ENCODE results near the gene DDRGK1.

The DDRGK1 gene

DNA sequence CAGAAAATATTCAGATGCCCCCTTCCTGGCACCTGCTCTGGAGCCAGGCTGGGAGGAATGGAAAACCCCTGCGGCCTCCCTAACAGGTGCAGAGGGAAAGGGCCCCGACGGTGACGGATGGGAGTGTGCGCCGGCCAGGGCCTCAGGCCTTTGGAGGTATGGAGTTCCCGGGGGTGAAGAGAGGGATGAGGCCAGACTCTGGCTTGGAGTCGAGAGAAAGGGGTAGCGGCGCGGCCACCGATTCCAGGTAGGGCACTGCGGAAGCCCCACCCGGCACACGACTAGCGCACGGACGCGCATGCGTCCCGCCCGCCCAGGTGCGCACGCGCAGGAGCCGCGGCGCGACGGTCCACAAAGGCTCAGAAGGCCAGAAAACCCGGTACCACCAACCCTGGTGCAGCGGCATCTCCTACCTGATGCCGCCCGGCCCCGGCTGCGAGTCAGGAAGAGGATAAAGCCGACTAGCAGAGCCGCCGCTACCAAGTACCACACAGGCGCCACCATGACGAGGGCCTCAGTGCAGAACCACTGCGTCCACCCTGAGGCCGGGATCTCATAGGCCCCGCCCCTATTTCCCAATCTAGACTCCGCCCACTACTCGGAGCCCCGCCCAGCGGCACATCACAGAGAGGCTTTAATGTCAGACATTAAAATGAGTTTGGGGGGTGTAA, at the start of gene DDRGK1:
Gene DDRGK1 (minus strand): TSS at position 559 of the 671 bp plus-strand sequence. CDS start 55 bp downstream, at position 504.
- DNase-seq, result peak; percentile 88

DNA sequence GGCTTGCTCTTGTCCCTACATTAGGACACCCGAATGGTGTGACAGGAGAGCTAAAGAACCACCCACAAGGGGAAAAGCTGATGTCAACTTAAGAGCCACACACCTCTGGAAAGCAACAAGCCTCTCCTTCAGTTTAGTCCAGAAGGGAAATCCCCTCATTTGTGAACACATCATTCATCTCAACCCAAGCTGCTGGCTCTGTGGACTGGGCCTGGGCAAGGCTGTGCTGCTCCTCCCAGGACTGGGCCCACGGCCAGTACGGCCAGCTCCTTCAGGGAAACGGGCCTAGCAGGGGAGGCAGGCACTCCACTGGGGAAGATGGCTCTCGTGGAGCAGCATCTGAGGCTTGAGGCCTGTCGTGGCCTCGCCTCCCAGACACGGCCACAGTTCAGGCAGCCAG, 47.3 kb upstream of the DDRGK1 start:
- DNase-seq, result no peak

DNA sequence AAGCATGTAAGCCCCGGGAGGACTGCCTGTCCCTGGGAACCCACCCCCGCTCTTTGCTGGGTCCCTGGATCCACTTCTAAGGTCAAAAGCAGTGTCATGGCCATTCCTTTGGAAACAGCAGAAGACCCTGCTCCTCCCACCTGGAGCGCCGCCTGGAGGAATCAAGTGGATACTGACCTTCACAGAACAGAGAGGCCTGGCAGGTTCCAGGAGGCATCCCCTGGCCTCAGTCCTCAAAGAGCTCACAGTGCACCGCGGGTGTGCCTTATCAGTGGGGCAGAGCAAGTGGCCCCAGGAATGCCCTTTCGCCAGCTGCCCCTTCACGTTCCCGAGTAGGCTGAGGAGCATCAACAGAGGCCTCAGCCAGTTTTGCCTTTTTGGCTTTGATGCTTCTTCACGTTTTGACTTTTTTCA, 45.6 kb upstream of the DDRGK1 start:
- peak; percentile 46 for DNase-seq

DNA sequence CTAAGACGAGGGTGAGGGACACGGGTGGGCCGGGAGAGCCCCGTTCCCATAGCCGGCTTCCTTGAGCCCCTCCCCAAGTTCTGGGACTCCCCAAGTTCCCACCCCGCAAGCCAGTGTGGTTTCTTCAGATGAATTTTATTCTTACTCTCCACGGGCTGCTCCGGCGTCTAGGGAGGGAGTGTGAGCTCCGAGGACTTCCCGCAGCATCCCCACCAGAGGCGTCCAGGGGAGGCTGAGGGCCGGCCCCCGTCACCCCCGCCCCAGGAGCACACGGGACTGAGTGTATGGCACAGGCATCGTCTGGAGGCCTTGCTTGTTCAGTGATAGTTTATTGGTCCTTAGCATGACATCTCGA, 44.5 kb upstream of the DDRGK1 start:
- DNase-seq, result no peak

DNA sequence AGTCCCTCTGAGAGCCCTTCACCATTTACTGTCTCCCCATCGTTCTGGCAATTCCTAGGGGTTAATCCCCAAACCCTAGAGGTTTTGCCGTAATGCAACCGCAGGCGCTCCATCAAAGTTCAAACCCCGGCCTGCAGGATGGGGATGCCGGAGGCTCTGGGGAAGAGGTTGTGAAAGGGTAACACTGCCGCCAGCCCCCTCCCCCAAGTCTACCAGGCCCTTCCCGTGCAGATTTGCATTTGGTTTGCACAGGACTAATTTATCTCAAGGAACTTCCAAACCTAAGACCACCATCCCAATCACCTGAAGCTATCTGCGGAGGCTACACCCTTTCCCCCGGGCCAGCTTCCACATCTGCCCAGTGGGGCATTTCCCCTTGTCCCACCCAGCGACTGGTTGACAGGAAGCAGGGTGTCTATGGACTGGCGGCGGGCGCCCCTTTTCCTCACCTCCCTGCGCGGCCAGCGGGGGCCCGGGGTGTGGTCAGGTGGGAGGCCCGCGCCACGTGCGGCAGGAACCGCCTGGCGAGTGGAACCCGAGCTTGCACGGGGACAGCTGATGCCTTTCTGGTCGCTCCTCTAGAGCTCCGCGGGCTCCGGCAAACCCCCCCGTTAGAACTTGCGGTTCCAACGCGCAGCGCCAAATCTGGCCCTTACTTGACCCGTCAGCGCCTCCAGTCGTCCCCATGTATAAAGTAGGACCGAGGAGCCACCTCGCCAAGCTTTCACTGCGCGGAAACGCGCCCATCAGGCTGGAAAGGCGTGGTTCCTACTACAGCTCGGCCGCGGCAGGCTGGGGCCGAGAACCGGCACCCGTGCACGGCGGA, 43.9 kb upstream of the DDRGK1 start:
- DNase-seq, result peak; percentile 14

DNA sequence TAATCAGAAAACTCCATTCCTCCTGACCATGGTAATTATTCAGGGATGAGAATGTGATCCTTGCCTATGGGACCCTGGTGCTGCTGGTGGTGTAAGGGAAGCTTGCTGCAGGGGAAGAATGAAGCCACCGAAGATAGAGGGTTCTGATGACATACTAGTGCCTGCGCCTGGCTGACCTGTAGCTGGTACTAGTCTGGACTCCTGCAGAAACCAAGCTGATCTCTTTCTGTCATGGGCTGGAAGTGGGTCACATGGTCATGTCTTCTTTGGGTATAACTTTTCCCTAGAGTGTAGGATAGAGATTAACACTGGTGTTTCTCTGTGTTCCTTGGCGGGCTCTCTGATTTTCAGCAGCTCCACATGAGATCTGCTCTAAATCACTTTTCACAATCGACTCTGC, 43.2 kb upstream of the DDRGK1 start:
- DNase-seq, result no peak

DNA sequence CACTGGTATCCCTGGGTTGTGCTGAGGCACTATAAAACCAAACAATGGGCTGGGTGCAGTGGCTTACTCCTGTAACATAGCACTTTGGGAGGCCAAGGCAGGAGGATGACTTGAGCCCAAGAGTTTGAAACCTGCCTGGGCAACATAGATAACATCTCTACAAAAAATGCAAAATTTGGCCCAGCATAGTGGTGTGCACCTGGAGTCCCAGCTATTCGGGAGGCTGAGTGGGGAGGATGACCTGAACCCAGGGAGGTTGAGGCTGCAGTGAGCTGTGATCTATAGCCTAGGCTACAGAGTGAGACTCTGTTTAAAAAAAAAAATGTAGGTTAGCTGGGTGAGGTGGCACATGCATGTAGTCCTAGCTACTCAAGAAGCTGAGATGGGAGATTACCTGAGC, 42.2 kb upstream of the DDRGK1 start:
- DNase-seq, result no peak

DNA sequence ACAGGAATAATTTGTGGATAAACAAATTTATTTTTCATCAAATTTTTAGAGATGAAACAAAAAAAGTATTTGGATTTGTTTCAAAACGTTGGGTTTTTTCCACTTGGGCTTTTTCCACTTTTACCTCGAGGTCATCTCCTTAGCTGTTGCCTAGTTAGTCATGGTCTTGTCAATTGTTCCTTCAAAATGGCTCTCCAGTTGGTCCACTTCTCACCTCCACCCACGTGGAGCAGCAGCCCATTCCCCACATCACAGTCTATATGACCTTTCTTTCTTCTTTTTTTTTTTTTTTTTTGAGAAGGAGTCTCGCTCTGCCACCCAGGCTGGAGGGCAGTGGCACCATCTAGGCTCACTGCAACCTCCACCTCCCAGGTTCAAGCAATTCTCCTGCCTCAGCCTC, 41.2 kb upstream of the DDRGK1 start:
- no peak for DNase-seq

DNA sequence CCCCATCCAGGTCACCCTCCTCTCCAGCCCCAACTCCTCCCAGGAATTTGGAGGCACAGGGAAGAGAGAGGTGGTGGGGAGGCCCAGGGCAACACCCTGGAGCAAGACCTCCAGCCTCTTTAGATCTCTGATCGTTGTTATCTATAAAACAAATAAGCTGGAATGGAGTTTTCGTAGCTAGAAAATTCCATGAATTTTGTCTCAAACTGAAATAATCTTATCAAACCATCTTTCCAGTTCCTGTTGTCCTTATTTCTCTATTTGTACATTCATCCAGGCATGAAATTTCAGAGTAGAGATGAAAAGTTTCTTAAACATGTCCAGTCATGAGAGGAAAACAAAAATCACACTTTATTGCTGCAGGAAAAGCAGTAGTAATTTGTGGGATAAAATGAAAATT, 40.7 kb upstream of the DDRGK1 start:
- DNase-seq, result no peak

DNA sequence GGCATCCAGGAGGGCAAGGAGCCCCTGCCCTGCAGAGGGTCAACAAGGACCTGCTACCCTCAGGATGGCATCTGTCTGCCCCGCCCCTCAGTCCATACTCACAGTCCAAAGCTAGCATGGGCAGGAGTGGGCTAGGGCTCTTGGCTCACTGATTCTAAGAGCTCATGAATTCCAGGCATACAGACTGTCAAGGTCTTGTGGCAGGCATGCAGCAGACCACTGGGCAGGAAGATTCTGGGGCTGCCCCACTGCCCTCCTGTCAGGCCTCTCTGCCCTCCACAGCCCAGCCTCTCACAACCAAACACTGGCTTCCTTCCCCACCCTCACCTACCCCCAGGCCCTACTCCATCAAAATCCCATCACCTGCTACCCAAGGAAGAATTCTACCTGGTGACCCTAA, 40.1 kb upstream of the DDRGK1 start:
- no peak for DNase-seq

DNA sequence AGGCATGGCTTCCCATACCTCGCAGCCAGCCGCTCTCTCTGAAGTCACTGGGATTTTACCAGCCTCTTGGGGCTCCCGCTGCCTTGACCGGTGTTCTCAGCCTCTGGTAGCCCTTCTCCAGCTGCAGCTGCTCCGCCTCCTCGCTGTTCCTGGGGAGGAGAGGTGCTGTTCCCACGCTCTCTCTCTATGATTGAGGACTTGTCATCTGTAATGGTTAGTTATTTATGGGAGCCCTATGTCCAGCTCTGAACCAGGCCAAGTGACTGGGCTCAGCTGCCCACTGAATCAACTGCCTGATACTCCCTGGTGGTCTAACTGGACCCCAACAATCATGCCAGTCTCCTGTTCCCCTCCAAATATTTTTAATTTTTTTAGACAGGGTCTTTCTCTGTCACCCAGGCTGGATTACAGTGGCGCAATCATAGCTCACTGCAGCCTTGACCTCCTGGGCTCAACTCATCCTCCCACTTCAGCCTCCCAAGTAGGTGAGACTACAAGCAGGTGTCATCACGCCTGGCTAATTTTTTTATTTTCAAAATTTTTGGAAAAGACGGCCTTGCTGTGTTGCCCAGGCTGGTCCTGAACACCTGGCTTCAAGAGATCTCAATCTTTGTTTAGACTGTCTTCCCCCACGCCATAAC, 39.4 kb upstream of the DDRGK1 start:
- DNase-seq, result no peak

DNA sequence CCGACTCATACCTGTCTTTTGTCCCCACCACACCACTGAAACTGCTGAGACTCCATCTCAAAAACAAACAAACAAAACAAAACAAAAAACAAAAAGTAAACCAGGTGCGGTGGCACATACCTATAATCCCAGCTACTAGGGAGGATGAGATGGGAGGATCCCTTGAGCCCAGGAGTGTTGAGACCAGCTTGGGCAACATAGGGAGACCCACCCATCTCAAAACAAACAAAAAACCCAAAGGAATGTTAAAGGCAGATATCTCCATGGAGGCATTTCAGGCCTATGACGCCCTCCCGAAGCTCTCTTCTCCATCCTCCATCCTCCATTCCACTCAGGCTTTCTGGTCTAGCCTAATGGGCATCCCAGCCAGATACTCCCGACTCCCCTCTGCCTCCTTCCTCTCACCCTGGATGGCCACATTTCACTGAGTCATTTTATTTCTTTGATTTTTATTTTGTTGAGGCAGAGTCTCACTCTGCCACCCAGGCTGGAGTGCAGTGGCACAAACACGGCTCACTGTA, 37.8 kb upstream of the DDRGK1 start:
- no peak for DNase-seq

DNA sequence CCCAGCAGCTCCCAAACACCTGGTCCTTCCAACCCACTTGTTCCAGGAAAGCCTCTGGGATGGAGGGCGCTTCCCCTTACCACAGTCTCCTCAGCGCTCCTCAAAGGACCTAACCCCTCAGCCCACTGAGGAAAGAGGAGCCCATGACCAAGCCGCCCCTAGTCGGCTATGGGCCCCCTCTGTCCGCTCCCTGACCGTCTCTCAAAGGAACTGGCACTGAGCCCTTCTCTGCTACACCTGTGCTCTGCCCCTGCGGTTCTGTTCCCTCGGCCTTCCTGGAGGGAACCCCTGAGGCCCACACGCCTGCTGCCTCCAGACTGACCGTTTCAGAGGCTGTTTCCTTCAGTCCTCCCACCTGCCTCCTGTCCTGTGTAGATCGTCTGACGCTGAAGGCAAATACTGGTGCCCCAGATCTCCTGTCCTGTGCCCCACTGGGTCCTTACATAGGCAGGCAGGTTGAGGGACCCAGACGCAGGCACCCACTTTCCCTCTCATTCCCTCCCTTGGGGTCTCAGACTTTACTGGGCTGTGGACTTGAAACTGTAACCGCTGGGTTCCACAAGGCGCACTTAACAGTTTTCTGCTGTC, 36.4 kb upstream of the DDRGK1 start:
- DNase-seq, result no peak

DNA sequence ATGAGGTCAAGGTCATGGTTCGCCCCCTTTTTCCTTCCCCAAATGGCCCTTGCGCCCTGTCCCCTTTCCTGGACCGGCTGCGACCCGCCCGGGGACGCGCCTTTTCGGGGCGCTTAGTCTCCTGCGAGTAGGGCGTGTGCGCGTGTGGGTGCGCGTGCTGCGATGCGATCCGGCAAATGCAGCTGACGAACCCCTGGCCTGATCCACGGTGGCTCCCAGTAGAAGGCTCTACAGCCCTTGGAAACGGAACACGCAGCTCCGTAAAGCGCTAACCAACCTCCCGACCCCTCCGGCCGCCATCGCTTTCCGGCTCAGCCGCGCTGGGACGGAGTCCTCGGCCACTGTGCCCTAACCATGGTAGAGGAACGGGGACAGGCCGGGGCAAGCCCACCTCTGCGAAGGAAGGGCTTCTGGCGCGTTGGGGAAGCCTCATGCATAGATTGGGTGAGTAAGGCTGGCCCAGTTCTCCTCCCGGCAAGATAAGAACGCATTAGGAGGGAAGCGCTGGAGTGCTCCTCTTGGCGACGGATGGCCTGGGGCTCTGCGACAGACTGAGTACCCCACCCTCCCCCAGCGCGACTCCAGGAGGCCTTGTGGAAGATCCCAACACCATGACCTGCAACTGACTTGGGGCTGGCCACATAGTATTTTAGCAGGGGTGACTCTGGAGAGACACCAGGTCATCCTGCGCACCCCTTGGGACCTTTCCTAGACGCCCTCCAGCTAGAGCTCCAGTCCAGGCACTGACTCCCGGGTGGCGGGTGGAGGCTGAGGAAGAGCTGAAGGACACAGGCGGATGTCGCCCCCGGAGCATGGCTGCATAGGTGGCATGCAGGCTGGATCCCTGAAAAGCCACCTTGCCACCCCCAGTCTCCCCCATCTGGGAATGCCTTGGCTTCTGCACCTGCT, 35.6 kb upstream of the DDRGK1 start:
- DNase-seq, result no peak

DNA sequence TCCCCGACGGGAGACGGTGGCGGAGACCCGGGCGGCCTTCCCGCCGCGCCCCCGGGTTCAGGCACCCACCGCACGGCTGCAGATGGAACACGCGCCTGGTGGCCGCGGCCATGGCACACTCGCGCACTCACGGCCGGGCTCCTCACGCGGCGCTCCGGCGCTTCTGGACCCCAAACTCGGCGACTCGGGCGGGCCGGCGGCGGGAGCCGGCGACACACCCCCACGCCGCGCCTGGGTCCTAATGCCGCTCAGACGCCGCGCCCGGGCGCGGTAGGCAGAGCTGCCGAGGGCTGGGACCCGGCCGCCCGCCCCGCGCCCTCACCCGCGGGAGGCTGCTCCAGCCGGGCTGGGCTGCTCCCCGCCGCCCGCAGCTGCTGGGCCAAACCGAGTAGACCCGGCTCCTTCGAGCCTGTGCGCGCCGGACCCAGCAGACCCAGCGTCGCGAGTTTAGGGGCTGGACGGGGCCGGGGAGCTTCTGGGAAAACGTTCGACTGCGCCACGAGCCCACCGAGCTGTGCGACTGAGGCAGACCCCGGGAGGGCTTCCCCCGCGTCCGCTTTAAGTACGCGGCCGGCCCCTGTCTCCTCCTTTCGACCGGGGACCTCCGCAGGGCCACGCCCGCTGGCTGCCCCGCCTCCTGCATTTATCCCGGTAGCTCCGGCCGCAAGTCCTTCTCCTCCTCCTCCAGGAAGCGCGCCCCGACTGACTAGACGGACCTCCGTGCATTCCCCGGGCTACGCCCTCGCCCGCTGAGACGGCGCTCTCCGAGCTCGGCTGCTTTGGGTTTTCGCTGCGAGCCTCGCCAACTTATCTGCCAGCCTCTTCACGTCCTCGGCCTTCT, 34.8 kb upstream of the DDRGK1 start, which contains the start of gene SLC4A11:
Gene SLC4A11 (minus strand): TSS at position 165 of the 841 bp plus-strand sequence. CDS start 53 bp downstream, at position 112.
- peak; percentile 85 for DNase-seq

DNA sequence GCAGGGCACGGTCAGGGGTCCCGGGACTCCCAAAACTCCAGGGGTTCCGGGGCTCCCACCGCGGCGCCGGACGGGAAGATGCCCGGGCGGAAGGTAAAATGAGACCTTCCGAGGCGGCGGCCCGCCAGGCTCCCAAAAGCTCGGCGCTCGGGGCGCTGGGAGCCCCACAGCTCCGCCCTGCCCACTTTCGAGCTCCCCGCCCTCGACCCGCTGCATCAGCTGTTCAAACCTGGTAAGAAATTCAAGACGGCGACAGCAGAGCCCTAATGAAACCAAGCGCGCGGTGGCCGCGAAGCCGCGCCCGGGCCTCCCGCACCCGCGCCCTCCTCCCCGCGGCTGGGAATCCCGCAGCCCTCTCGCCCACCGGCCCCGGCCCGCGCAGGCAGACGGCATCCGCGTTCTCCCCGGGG, 34.1 kb upstream of the DDRGK1 start:
- no peak for DNase-seq

DNA sequence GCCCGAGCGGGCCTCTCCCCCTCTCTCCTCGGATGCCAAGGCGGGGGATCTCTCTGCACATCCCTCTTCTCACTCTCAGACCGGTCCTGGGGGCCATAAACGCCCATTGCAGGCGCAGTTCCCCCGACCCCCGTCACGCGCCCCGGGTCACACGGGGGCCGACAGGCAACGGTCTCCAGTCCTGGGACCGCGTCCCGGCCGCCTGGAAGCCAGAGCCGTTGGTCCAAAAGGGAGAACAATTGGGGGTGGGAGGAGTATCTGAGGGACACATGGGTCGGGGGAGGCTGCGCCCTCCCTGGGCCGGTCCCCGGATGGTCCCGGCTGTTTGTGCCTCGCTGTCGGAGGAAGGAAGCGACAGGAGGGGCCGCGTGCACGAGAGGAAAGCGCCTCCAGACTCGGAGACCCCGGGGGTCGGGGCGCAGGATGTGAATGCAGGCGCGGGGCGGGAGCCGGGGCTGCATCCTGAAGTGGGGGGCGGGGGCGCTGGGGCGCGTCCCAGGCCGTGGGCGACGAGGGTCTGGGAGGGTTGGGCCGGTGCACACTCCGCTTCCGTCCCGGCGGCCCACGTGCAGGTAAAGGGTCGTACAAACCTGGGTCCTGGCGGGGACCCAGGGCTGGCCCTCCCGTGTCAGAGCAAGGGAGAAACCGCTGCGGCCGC, 33.6 kb upstream of the DDRGK1 start:
- DNase-seq, result no peak

DNA sequence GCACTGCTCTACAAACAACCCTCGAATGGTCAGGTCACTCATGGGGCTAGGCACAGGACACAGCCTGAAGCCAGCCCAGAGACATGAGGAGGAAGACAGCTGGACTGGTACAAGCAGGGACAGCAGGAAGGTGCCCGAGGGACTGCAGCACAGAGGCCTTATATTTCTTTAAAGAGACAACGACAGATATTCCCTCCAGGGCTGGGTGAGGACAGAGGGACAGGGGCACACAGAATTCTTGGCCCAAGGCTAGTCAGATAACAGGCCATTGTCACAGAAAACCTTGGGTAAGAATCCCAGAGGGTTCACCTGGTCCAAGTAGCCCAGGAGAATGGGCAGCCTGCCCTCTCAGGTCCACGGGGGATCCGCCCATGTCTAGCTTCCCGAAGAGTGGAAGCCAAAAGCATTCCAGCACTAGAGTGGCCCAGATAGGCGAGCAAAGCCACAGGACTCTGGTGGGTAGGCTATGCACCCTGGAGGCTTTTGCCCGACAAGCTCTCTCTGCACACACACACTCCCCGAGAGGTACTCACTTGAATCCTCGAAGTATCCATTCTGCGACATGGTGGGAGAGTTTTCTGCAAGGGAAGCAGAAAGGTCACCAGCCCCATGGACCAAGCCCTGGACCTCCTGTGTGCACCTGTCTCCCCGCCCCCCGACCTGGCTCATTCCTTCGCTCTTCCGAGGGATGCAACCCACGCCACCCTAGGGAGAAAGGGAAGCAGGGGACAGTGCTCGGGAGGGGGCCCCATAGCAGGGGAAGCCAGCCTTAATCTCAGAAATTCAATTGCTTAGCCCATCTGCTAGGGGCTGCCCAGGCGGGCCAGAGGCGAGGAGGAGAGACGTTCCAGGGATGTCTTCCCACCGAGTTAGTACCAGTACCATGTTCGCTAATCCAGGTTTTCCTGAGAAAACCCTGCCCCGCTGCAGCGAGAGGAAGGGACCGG, 32.8 kb upstream of the DDRGK1 start:
- no peak for DNase-seq

DNA sequence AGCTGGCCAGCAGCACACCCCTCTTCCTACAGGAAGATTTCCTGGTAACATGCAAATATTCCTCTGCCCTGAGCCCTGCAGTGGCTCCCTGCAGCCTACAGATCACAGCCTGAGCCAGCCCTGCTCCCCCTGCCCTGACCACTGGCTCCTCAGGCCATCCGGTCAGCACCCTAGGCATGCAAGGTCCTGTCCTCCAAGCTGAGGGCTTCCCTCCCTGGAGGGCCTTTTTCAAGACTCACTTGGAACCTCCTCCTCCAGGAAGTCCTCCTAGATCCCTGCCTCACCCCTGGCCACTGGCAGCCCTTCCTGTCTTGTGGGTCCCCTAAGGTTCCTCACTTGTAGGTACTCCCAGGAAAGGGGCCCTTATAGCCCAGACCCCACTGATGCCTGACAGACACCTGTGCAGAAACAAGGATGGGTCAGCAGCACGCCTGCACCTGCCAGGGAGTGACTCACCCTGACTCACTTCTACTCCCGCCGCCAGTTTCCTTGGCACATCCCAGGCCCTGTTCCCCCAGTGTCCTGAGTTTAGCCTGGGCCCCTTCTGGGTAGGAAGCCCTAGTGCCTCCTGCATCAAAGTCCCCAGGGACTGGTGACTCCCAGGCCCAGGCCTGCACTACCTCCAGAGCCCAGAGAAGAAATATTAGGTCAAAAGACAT, 31.3 kb upstream of the DDRGK1 start:
- no peak for DNase-seq
